ENCODE results near the gene SLC6A9.

The SLC6A9 gene

DNA sequence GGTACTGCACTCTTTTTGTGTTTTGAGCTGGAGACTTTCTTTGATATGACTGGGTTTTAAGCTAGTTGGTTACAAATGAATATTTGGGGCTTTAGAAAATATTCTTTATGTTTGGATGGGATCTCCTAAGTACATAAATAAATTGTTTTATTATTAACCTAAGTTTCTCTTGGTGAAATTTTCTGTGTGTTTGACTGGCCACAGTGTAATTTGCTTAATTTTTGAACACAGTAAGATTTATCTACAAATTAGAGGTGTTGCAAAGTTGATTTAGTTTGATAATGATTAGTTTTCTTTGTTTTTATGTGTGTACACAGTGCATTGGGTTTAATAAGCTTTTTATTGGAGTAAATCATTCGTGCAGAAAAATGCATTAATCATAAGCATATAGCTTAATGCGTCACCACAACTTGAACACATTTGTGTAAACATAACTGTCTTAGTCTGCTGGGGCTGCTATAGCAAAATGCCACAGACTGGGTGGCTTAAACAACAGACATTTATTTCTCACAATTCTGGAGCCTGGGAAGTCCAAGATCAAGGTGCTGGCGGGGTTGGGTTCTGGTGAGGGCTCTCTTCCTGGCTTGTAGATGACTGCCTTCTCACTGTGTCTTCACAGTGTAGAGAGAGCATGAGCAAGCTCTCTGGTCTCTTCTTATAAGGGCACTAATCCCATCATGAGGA lies 17.4 kb upstream of the SLC6A9 start:
- no peak for DNase-seq (ENCODE audit: low read depth)

GRCh38 chr1:44047131-44047530 lies 15.9 kb upstream of the SLC6A9 start:
- DNase-seq (ENCODE audit: low read depth) = no peak

GRCh38 chr1:44045064-44045463 lies 13.8 kb upstream of the SLC6A9 start:
- DNase-seq (ENCODE audit: low read depth) = no peak

DNA sequence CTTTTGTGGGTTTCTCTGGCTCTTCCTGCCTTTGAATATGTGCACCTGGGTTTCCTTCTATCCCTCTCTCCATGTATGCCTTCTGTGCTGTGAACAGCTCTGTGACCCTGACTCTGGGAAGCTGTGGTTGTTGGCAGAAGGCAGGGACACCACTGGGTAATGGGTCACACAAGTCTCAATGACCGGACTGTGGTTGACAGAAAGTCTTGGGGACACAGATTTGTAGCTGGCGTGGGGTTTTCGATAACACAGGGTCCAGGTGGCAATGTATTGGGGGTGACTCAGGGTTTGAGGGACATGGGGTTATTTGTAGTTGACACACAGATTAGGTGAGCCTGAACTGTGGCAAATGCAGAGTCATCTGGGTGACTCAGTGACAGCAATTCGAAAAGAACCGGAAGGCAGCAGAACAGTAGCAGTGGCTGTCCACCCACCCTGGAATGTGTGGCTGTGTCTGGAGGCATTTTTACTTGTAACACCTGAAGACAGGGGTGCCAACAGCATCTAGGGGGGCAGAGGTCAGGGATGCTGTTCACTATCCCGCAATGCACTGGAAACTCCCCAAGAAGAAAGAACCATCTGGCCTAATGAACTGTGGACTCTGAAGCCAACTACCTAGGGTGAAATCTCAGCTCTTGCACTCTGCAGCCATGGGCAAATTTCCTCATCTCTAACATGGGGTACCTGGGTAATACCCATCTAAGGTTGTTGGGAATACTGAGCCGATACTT lies 13.0 kb upstream of the SLC6A9 start:
- no peak for DNase-seq (ENCODE audit: low read depth)

DNA sequence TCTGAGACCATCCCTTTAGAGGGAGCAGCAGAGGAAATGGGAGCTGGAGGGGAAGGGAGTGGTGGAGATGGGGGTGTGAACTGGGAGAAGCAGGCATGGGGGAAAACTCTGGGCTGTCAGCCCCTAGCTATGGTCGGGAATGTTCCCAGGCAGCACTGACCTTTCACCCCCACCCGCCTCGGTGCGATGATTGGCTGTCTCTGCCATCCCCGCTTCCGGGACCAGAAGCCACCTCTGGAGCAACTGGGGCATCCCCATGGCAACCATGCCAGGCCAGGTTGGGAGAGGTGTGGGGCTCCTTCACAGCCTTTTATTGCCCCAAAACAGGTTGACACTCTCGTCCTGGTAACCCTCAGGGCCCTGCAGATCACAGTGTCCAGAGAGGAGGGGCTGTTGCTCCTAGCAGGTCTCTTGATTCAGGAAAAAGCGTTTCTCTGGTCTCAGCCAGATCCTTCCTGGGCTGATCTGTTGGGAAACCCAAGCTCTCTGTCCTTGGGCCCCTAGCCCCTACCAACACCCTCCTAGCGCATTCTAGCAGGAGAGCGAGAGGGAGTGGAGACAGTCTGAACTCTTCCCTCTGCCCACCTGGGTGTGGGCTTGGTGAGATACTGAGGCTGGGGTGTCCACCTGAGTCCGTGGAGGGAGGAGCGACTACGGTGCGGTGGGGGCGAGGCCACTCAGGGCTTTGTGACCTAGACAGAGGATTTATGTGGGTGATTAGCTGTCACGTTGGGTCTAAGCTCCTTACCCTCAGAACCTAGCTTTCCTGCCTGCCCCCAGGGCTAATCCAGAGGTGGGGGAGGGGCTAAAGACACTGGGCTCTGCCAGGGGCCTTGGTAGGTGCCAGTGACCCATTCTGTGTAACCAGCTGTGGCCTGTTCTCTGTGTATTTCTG lies 12.2 kb upstream of the SLC6A9 start:
- no peak for DNase-seq (ENCODE audit: low read depth)

- no peak for DNase-seq (ENCODE audit: low read depth)
Observed at GRCh38 chr1:44040846-44041245, 9.6 kb upstream of the SLC6A9 start.

GRCh38 chr1:44040418-44040817 lies 9.2 kb upstream of the SLC6A9 start:
- DNase-seq (ENCODE audit: low read depth) = no peak

- DNase-seq (ENCODE audit: low read depth) = no peak
Observed at GRCh38 chr1:44038876-44039657, 7.8 kb upstream of the SLC6A9 start.

DNA sequence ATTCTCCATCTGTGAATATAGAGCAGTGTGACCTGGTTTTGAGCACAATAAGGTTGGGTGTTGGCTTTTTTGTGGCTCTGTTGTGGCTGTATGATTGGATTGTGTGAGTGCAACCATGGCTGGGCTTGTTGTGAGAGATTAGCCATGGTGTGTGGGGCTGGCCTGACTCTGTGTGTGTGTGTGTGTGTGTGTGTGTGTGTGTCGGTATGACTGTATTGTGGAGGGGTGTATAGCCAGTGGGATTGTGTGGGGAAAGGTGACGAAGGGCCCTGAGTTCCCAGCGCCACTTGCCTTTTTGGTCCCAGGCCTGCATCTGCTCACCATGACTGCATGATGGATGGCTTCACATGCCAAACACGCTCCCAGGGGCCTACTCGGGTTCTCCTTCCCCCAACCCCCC lies 5.9 kb upstream of the SLC6A9 start:
- DNase-seq (ENCODE audit: low read depth) = no peak

GRCh38 chr1:44036409-44037139 lies 5.3 kb upstream of the SLC6A9 start:
- DNase-seq (ENCODE audit: low read depth) = peak; percentile 58

DNA sequence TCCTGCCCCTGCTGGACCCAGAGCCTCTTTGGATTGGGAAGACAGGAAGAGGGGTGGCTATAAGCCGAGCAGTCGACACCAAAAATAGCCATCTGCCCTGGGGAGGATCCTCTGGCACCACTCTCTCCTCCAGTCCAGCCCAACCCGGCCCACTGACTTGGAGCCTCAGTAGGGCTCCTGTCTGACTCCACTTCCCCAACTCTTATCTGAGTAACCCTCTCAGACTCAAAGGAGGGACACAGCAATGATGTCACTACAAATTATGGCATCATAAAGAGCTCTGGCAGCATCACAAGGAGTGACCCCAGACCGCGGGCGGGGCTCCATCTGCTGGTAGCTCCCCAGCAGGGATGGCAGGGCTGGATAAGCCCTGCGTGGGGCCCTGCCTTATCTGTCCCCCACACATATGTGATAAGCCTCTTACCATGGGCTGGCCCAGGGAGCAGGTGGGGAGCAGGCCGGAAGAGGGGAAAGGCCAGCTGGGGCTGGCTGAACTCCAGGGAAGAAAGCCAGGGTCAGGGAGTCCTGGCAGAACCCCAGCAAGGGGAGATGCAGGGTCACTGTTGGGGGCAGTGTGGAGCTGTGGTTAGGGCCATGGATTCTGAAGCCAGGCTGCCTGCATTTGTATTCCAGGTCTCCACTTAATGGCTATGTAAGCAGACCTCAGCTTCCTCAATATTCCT lies 4.6 kb upstream of the SLC6A9 start:
- DNase-seq (ENCODE audit: low read depth) = no peak

DNA sequence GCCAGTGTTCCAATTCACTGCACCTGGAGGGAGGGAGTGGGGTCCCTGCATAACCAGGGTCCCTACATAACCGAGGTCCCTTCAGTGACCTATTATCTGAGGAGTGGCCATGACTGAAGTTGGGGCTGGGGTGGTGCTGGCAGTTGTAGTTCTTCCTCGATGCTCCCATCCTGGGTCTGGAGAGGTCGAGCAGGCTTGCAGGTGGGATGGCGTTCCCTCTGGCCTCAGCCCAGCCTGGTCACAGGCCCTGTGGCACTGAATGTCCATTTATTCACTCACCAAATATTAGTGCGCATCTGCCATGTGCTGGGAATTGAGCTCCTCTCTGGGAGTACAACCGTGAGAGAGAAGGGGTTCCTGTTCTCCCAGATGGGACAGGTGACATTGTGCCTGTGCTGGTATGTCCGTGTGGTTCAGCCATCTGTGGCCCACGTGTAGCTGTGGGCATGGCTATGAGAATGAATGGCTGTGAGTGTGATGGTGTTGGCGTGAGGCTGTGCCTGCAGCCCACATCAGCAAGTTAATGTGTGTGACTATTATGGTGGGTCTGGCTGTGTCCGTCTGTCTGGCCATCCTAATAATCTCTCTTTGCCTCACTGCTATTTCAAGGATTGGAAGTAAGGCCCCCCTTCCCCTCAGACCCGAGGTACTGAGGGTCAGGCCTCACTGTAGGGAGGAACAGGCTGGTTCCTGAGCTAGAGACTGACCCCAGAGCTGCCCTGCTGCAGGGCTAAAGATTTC lies 3.9 kb upstream of the SLC6A9 start:
- DNase-seq (ENCODE audit: low read depth) = no peak

DNA sequence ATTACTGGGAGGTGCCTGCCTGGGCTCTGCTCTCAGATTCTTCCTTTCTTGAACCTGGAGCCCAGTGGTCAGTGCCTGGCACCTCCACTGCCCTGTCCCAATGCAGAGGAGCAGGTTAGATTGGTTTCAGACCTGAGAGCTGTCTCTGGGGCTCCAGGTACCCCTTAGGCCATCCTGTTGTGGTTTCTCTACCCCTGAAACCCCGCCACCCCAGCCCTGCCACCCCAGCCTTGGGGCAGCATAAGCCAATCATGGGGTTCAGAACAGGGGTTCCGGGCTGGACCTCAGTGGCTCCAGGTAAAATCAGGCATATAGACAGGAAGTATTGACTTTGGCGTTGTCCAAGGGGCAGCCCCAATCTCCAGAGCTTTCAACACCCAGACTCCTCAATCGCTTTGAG lies 3.2 kb upstream of the SLC6A9 start:
- no peak for DNase-seq (ENCODE audit: low read depth)

- DNase-seq (ENCODE audit: low read depth) = no peak
Observed at GRCh38 chr1:44033756-44034155, 2.5 kb upstream of the SLC6A9 start.

GRCh38 chr1:44033041-44033575 lies 1.8 kb upstream of the SLC6A9 start:
- no peak for DNase-seq (ENCODE audit: low read depth)

- no peak for DNase-seq (ENCODE audit: low read depth)
Observed at GRCh38 chr1:44032170-44032790, 1.0 kb upstream of the SLC6A9 start.

- no peak for DNase-seq (ENCODE audit: low read depth)
Observed at GRCh38 chr1:44030605-44031251, 534 bp downstream of the SLC6A9 start.

DNA sequence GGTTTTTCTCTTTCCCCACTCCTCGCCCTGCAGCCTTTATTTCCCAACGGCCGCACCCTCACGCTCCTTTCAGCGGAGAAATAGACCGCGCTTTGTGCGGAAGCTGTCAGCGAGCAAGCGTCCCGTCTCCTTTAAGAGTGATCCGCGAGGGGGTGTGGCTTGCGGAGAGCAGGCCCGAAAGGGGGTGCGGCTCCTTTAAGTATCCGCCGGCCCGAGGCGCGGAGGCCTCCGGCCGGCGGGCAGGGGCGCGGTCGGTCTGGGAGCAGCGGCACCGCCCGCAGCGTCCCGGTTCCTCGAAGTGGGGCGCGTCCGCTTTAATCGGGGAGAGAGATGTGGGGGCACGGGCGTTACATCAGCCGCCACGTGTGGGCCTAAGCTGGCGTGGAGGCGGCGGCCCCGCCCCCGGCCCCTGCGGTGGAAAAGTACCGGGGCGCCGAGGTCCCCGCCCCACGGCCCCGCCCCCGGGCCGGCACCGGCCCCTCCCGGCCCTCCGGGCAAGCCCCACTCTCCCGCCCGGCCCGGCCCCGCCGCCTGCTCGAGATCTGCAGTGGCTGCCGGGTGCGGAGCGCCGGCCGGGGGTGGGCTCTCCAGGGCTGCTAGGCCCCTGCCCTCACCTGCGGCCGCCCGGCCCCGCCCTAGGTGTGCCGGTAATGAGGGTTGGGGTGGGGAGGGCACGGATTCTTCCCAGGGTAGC lies 1.2 kb downstream of the SLC6A9 start:
- peak; percentile 71 for DNase-seq (ENCODE audit: low read depth)
